HEK293 (cell line): ENCODE results near the gene ASRGL1.

Experiments
- CTCF ChIA-PET: fragments of 350-600 bp; formaldehyde crosslinking; extraction: SDS; loops from one replicate; lab custom pipeline; 2021; ENCODE audit warnings: antibody characterized with exemption; lab: Yijun Ruan, JAX
- POLR2A ChIA-PET: fragments of 300-600 bp; formaldehyde crosslinking; extraction: SDS; loops from one replicate; lab custom pipeline; 2020; ENCODE audit warnings: antibody characterized with exemption, inconsistent platforms; lab: Yijun Ruan, JAX
- H3K27ac ChIP-seq: fragments of 200-500 bp; sonication (Bioruptor generic); 2 replicates; pipeline ENCODE4 v1.5.1; 2014; ENCODE audit warnings: low read depth, low read length, control low read depth, inconsistent platforms; ENCODE audit errors: extremely low read depth
- H3K36me3 ChIP-seq, 2 experiments: fragments of 200-500 bp in 1 of 2; sonication (Bioruptor generic) in 1 of 2; 1 replicate in 1 of 2; 2 replicates in 1 of 2; pipeline ENCODE4 v1.5.1; 2014 to 2017; ENCODE audit warnings: inconsistent platforms in 2 of 2, low read length in 2 of 2; ENCODE audit not compliant: control insufficient read depth in 2 of 2, insufficient read depth in 1 of 2
- H3K4me1 ChIP-seq: fragments of 200-500 bp; sonication (Bioruptor generic); 2 replicates; pipeline ENCODE4 v1.5.1; 2014; ENCODE audit warnings: mild to moderate bottlenecking, low read length, inconsistent platforms; ENCODE audit not compliant: control insufficient read depth, insufficient read depth
- H3K4me3 ChIP-seq: 2 replicates; pipeline ENCODE4 v1.5.1; 2011; ENCODE audit warnings: low read depth, mild to moderate bottlenecking, control low read depth, low read length, moderate library complexity
- H3K9me3 ChIP-seq: fragments of 200-500 bp; sonication (Bioruptor generic); 2 replicates; pipeline ENCODE4 v1.5.1; 2014; ENCODE audit warnings: low read depth, low read length, inconsistent platforms; ENCODE audit not compliant: control insufficient read depth, insufficient read depth
- AEBP2 ChIP-seq: fragments of 450-650 bp; formaldehyde crosslinking; IDR thresholded peaks from 2 replicates; pipeline ENCODE4 v1.5.1; 2016; ENCODE audit warnings: missing biosample characterization, missing genetic modification characterization, borderline replicate concordance
- BCL11B ChIP-seq: fragments of 450-650 bp; formaldehyde crosslinking; IDR thresholded peaks from 2 replicates; pipeline ENCODE4 v1.5.1; 2016; ENCODE audit warnings: low read depth, missing biosample characterization, missing genetic modification characterization
- GLI4 ChIP-seq: fragments of 450-650 bp; formaldehyde crosslinking; IDR thresholded peaks from 2 replicates; pipeline ENCODE4 v1.5.1; 2016; ENCODE audit warnings: missing biosample characterization, missing genetic modification characterization
- KLF9 ChIP-seq: fragments of 450-650 bp; formaldehyde crosslinking; IDR thresholded peaks from 2 replicates; pipeline ENCODE4 v1.5.1; 2016; ENCODE audit warnings: missing biosample characterization, missing genetic modification characterization, low read depth
- OSR2 ChIP-seq: fragments of 450-650 bp; formaldehyde crosslinking; IDR thresholded peaks from 2 replicates; pipeline ENCODE4 v1.5.1; 2016; ENCODE audit warnings: missing biosample characterization, missing genetic modification characterization
- PRDM10 ChIP-seq: fragments of 450-650 bp; formaldehyde crosslinking; IDR thresholded peaks from 2 replicates; pipeline ENCODE4 v1.5.1; 2016; ENCODE audit warnings: missing biosample characterization, missing genetic modification characterization
- PRDM4 ChIP-seq: fragments of 450-650 bp; formaldehyde crosslinking; IDR thresholded peaks from 2 replicates; pipeline ENCODE4 v1.5.1; 2017; ENCODE audit warnings: missing biosample characterization, missing genetic modification characterization
- SCRT1 ChIP-seq: fragments of 450-650 bp; formaldehyde crosslinking; IDR thresholded peaks from 2 replicates; pipeline ENCODE4 v1.5.1; 2016; ENCODE audit warnings: missing biosample characterization, missing genetic modification characterization, borderline replicate concordance
- SP7 ChIP-seq: fragments of 450-650 bp; formaldehyde crosslinking; IDR thresholded peaks from 2 replicates; pipeline ENCODE4 v1.5.1; 2016; ENCODE audit warnings: missing biosample characterization, missing genetic modification characterization
- YY2 ChIP-seq: fragments of 450-650 bp; formaldehyde crosslinking; IDR thresholded peaks from 2 replicates; pipeline ENCODE4 v1.5.1; 2016; ENCODE audit warnings: missing biosample characterization, missing genetic modification characterization
- ZFP3 ChIP-seq: fragments of 450-650 bp; formaldehyde crosslinking; IDR thresholded peaks from 2 replicates; pipeline ENCODE4 v1.5.1; 2016; ENCODE audit warnings: low read depth, missing biosample characterization, missing genetic modification characterization
- ZFP37 ChIP-seq: fragments of 450-650 bp; formaldehyde crosslinking; IDR thresholded peaks from 2 replicates; pipeline ENCODE4 v1.5.1; 2016; ENCODE audit warnings: missing biosample characterization, missing genetic modification characterization
- ZNF155 ChIP-seq: fragments of 450-650 bp; formaldehyde crosslinking; IDR thresholded peaks from 2 replicates; pipeline ENCODE4 v1.5.1; 2016; ENCODE audit warnings: missing biosample characterization, missing genetic modification characterization
- ZNF214 ChIP-seq: fragments of 450-650 bp; formaldehyde crosslinking; IDR thresholded peaks from 2 replicates; pipeline ENCODE4 v1.5.1; 2017; ENCODE audit warnings: missing biosample characterization, mild to moderate bottlenecking, missing genetic modification characterization, borderline replicate concordance
- ZNF223 ChIP-seq: fragments of 450-650 bp; formaldehyde crosslinking; IDR thresholded peaks from 2 replicates; pipeline ENCODE4 v1.5.1; 2016; ENCODE audit warnings: missing biosample characterization, missing genetic modification characterization
- ZNF248 ChIP-seq: fragments of 450-650 bp; formaldehyde crosslinking; IDR thresholded peaks from 2 replicates; pipeline ENCODE4 v1.5.1; 2017; ENCODE audit warnings: missing biosample characterization, missing genetic modification characterization
- ZNF26 ChIP-seq: fragments of 450-650 bp; formaldehyde crosslinking; IDR thresholded peaks from 2 replicates; pipeline ENCODE4 v1.5.1; 2016; ENCODE audit warnings: missing biosample characterization, missing genetic modification characterization
- ZNF350 ChIP-seq: fragments of 450-650 bp; formaldehyde crosslinking; IDR thresholded peaks from 2 replicates; pipeline ENCODE4 v1.5.0; 2017; ENCODE audit warnings: missing biosample characterization, mild to moderate bottlenecking, missing genetic modification characterization
- ZNF354C ChIP-seq: fragments of 450-650 bp; formaldehyde crosslinking; IDR thresholded peaks from 2 replicates; pipeline ENCODE4 v1.5.1; 2016; ENCODE audit warnings: missing biosample characterization, missing genetic modification characterization, low read depth, borderline replicate concordance
- ZNF394 ChIP-seq: fragments of 450-650 bp; formaldehyde crosslinking; IDR thresholded peaks from 2 replicates; pipeline ENCODE4 v1.5.1; 2016; ENCODE audit warnings: missing biosample characterization, missing genetic modification characterization, mild to moderate bottlenecking, moderate library complexity, borderline replicate concordance
- ZNF529 ChIP-seq: fragments of 450-650 bp; formaldehyde crosslinking; IDR thresholded peaks from 2 replicates; pipeline ENCODE4 v1.5.1; 2017; ENCODE audit warnings: missing genetic modification characterization, missing biosample characterization; ENCODE audit not compliant: insufficient replicate concordance
- ZNF585B ChIP-seq: fragments of 450-650 bp; formaldehyde crosslinking; IDR thresholded peaks from 2 replicates; pipeline ENCODE4 v1.5.1; 2016; ENCODE audit warnings: missing biosample characterization, missing genetic modification characterization
- ZNF639 ChIP-seq: fragments of 450-650 bp; formaldehyde crosslinking; IDR thresholded peaks from 2 replicates; pipeline ENCODE4 v1.5.1; 2016; ENCODE audit warnings: missing biosample characterization, missing genetic modification characterization
- ZNF654 ChIP-seq: fragments of 450-650 bp; formaldehyde crosslinking; IDR thresholded peaks from 2 replicates; pipeline ENCODE4 v1.5.1; 2016; ENCODE audit warnings: low read depth, missing biosample characterization, missing genetic modification characterization

Gene ASRGL1

GRCh38 chr11:62393735-62394134, 56.5 kb downstream of the ASRGL1 start:
- ChIA-PET CTCF (interaction anchor here (0.6 to 4.8 kb wide), 9 partner anchors 16 to 601 kb away, joined by 3 to 86 read pairs (median 6); partner anchors contain the start of genes FEN1 and TMEM258), POLR2A (no interaction called here)
- no peak for TF ChIP-seq ZNF248 (tag by site-specific recombination)
- TF ChIP-seq ZNF26 = no peak
- no peak for TF ChIP-seq SP7
- TF ChIP-seq ZNF155 (tag by site-specific recombination) = no peak
- TF ChIP-seq YY2 (tag by site-specific recombination) = no peak
- no peak for TF ChIP-seq ZNF223
- no peak for TF ChIP-seq ZNF585B
- no peak for TF ChIP-seq ZNF639 (tag by site-specific recombination)
- no peak for TF ChIP-seq ZNF529 (tag by site-specific recombination)
- no peak for TF ChIP-seq SCRT1
- no peak for TF ChIP-seq ZNF354C (tag by site-specific recombination)
- TF ChIP-seq AEBP2 (tag by site-specific recombination) = no peak
- no peak for TF ChIP-seq ZNF214 (tag by site-specific recombination)
- Histone ChIP-seq H3K4me1 (no peaks in the 10 kb centered on the region), H3K4me3 (no peak overlapping the region), H3K36me3 (peaks cover 0 to 12% of the 10 kb centered on the region in 2 experiments; a peak in 1 of 3 replicates), H3K9me3 (no peaks in the 10 kb centered on the region), H3K27ac (no peak overlapping the region)

GRCh38 chr11:62394825-62395538, 57.7 kb downstream of the ASRGL1 start:
- ChIA-PET POLR2A (interaction anchor here (0.6 to 2.5 kb wide), 9 partner anchors 25 to 446 kb away, joined by 3 to 18 read pairs (median 5); partner anchors contain the start of genes EEF1G, MTA2 and TUT1), CTCF (interaction anchor here (0.6 to 4.8 kb wide), 46 partner anchors 9 to 1000 kb away, joined by 3 to 86 read pairs (median 4); partner anchors contain the start of genes EML3, ROM1, TUT1 and ZBTB3)
- Histone ChIP-seq H3K4me3 (no peak overlapping the region), H3K27ac (no peak overlapping the region), H3K4me1 (no peaks in the 10 kb centered on the region), H3K9me3 (no peaks in the 10 kb centered on the region), H3K36me3 (peaks cover 0 to 12% of the 10 kb centered on the region in 2 experiments; a peak in 1 of 3 replicates)
- no peak for TF ChIP-seq ZFP3 (tag by site-specific recombination)
- no peak for TF ChIP-seq BCL11B (tag by site-specific recombination)
- no peak for TF ChIP-seq OSR2 (tag by site-specific recombination)
- TF ChIP-seq GLI4 = no peak
- no peak for TF ChIP-seq PRDM4 (tag by site-specific recombination)
- no peak for TF ChIP-seq ZNF223
- peak; percentile 15; the same call in 1 of the 2 replicates for TF ChIP-seq ZNF394 (tag by site-specific recombination)
- peak; percentile 87 for TF ChIP-seq ZNF654 (tag by site-specific recombination)
- TF ChIP-seq ZNF350 (tag by site-specific recombination) = no peak
- TF ChIP-seq ZFP37 = no peak
- peak; percentile 85 for TF ChIP-seq PRDM10 (tag by site-specific recombination)
- TF ChIP-seq KLF9 (tag by site-specific recombination) = peak; percentile 38
